ENCODE data around the gene TBR1. TPM values are rescaled to one million over a fixed set of nuclear protein-coding genes. Genes with fewer than 3 reads are reported as not detected.

TBR1 gene
- total RNA-seq, result under 0.01 TPM in 1 of 2 replicates, not detected in the other

- peak within 1 kb of the TSS; percentile 59 for H3K4me3 ChIP-seq (ENCODE audit: low read depth, low read length)
Observed at GRCh38 chr2:161415987-161416707, at the start of gene TBR1. TBR1 (plus strand) TSS chr2:161416297; CDS start chr2:161416411, 114 bp downstream.

GRCh38 chr2:161367675-161368074 is 48.4 kb upstream of the TBR1 start:
- no peak for DNase-seq (ENCODE audit: low read depth)
- TF ChIP-seq CTCF (IDR thresholded peaks at IDR 0.05; ENCODE audit: insufficient read depth, low read depth, low read length), result no peak

More at GRCh38 chr2:161415987-161416707, at the start of gene TBR1:
- DNase-seq (ENCODE audit: low read depth), result no peak
- TF ChIP-seq CTCF (IDR thresholded peaks at IDR 0.05; ENCODE audit: insufficient read depth, low read depth, low read length), result no peak

GRCh38 chr2:161369311-161369710 is 46.8 kb upstream of the TBR1 start:
- H3K4me3 ChIP-seq (ENCODE audit: low read depth, low read length), result no peak overlapping the region
- no peak for DNase-seq (ENCODE audit: low read depth)
- TF ChIP-seq CTCF (IDR thresholded peaks at IDR 0.05; ENCODE audit: insufficient read depth, low read depth, low read length), result no peak

More at GRCh38 chr2:161367675-161368074, 48.4 kb upstream of the TBR1 start:
- no peak overlapping the region for H3K4me3 ChIP-seq (ENCODE audit: low read depth, low read length)

GRCh38 chr2:161370981-161371380 is 45.1 kb upstream of the TBR1 start:
- no peak for DNase-seq (ENCODE audit: low read depth)
- H3K4me3 ChIP-seq (ENCODE audit: low read depth, low read length), result no peak overlapping the region
- TF ChIP-seq CTCF (IDR thresholded peaks at IDR 0.05; ENCODE audit: insufficient read depth, low read depth, low read length), result no peak

- DNase-seq (ENCODE audit: low read depth), result no peak
- no peak for TF ChIP-seq CTCF (IDR thresholded peaks at IDR 0.05; ENCODE audit: insufficient read depth, low read depth, low read length)
- no peak overlapping the region for H3K4me3 ChIP-seq (ENCODE audit: low read depth, low read length)
Observed at GRCh38 chr2:161371869-161372268, 44.2 kb upstream of the TBR1 start.

GRCh38 chr2:161373942-161374341 is 42.2 kb upstream of the TBR1 start:
- H3K4me3 ChIP-seq (ENCODE audit: low read depth, low read length), result no peak overlapping the region
- no peak for DNase-seq (ENCODE audit: low read depth)
- no peak for TF ChIP-seq CTCF (IDR thresholded peaks at IDR 0.05; ENCODE audit: insufficient read depth, low read depth, low read length)

GRCh38 chr2:161374446-161374845 is 41.7 kb upstream of the TBR1 start:
- no peak for TF ChIP-seq CTCF (IDR thresholded peaks at IDR 0.05; ENCODE audit: insufficient read depth, low read depth, low read length)
- H3K4me3 ChIP-seq (ENCODE audit: low read depth, low read length), result no peak overlapping the region
- DNase-seq (ENCODE audit: low read depth), result no peak

Data from fibroblast of villous mesenchyme (primary cell).